Measurements from ENCODE around the gene SMAD5.

The SMAD5 gene

DNA sequence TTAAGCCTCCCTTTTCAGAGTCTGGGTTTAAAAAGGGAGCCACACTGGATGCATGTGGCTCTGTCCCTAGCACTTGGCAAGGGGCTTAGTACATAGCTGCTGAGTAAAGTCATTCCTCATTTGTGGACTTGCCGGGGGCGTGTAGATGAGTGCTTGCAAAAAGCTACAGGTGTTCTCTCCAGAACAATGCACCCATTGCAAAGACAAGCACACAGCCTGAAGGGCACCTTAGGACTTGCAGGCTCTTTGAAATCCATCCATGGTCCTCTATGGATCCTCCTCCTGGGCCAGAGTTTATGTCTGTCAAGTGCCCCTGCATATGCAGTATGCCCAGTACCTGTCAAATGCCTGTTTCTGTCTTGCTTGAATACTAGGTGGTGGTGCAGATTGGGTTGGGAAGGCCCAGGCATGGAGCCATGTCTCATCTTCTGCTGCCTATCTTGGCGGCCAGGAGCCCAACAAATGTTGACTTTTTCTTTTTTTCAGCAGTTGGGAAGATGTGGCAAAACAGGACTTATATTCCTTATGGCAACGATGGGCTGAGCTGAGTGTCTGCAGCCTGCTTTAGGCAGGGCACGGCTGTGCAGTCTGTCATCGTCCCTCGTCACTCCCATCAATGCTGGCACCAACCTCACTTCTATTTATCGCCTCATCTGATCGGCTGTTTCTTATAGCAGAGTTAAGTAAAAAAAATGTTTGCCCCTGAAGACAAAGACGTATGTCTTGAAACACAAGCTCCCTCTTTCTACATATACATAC is 78.8 kb downstream of the SMAD5 start:
- no peak overlapping the region for H3K27ac ChIP-seq (ENCODE audit: low read length)
- no peaks in the 10 kb centered on the region for H3K9me3 ChIP-seq (replicated peaks; ENCODE audit: insufficient read depth, low read length)
- no peaks in the 10 kb centered on the region for H4K20me1 ChIP-seq (ENCODE audit: insufficient read depth, low read length)
- H3K4me2 ChIP-seq (ENCODE audit: low read depth, low read length), result no peak overlapping the region
- no peak overlapping the region for H3K9ac ChIP-seq (ENCODE audit: low read length)
- H2AFZ ChIP-seq (ENCODE audit: low read length), result no peak overlapping the region
- no peaks in the 10 kb centered on the region for H3F3A ChIP-seq (ENCODE audit: insufficient read depth, low read length)
- H3K9me2 ChIP-seq (replicated peaks; ENCODE audit: insufficient read depth, low read length), result no peaks in the 10 kb centered on the region
- no peaks in the 10 kb centered on the region for H3K4me1 ChIP-seq (ENCODE audit: low read length)
- H3K27me3 ChIP-seq (replicated peaks; ENCODE audit: insufficient read depth, low read length), result no peaks in the 10 kb centered on the region
- no peak for DNase-seq
- no peak overlapping the region for H3K4me3 ChIP-seq (ENCODE audit: low read length)
- TF ChIP-seq EZH2 (optimal IDR thresholded peaks at IDR 0.05; ENCODE audit: low read depth, low read length), result no peak
- no peak for TF ChIP-seq EZH2phosphoT487 (IDR thresholded peaks at IDR 0.05; ENCODE audit: low read length)
- H3K79me2 ChIP-seq (ENCODE audit: low read length), result no peaks in the 10 kb centered on the region
- no peaks in the 10 kb centered on the region for H3K36me3 ChIP-seq (replicated peaks; ENCODE audit: insufficient read depth, low read length)

DNA sequence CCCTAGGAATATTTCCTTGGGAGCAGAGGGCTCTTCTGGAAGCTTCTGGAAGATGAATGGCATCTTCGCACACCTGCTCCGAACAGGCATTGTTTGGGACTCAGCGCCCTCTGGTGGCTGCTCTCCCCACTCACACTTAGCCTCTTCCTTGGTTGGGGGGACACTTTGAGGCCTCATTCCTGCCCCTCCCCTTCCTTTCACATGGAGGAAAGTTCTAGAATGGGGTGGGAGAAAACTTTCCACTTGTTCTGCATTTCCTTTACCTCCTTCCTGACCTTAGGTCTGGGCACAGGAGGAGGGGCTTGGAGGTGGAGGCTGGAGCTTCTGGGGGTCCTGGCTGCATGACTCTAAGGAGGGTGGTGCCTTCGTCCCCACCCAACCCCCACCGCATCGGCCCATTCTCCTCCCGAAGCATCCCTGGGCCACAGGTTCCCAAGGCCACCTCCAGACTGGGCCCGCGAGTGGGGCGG is 79.6 kb downstream of the SMAD5 start:
- Histone ChIP-seq H3K79me2 (ENCODE audit: low read length) (no peaks in the 10 kb centered on the region), H3K4me3 (ENCODE audit: low read length) (no peak overlapping the region), H3K4me2 (ENCODE audit: low read depth, low read length) (no peak overlapping the region), H4K20me1 (ENCODE audit: insufficient read depth, low read length) (no peaks in the 10 kb centered on the region), H3K27me3 (replicated peaks; ENCODE audit: insufficient read depth, low read length) (no peaks in the 10 kb centered on the region), H2AFZ (ENCODE audit: low read length) (0 out of 2 replicates have a peak overlapping the region, but pooled peaks have one; percentile 12), H3K27ac (ENCODE audit: low read length) (no peak overlapping the region), H3K9me2 (replicated peaks; ENCODE audit: insufficient read depth, low read length) (no peaks in the 10 kb centered on the region), H3K4me1 (ENCODE audit: low read length) (no peaks in the 10 kb centered on the region), H3F3A (ENCODE audit: insufficient read depth, low read length) (no peaks in the 10 kb centered on the region), H3K36me3 (replicated peaks; ENCODE audit: insufficient read depth, low read length) (no peaks in the 10 kb centered on the region), H3K9me3 (replicated peaks; ENCODE audit: insufficient read depth, low read length) (no peaks in the 10 kb centered on the region), H3K9ac (ENCODE audit: low read length) (no peak overlapping the region)
- peak; percentile 48 for DNase-seq
- TF ChIP-seq EZH2phosphoT487 (IDR thresholded peaks at IDR 0.05; ENCODE audit: low read length) (no peak), EZH2 (optimal IDR thresholded peaks at IDR 0.05; ENCODE audit: low read depth, low read length) (no peak)
- TF ChIP-seq, protein P1, sequence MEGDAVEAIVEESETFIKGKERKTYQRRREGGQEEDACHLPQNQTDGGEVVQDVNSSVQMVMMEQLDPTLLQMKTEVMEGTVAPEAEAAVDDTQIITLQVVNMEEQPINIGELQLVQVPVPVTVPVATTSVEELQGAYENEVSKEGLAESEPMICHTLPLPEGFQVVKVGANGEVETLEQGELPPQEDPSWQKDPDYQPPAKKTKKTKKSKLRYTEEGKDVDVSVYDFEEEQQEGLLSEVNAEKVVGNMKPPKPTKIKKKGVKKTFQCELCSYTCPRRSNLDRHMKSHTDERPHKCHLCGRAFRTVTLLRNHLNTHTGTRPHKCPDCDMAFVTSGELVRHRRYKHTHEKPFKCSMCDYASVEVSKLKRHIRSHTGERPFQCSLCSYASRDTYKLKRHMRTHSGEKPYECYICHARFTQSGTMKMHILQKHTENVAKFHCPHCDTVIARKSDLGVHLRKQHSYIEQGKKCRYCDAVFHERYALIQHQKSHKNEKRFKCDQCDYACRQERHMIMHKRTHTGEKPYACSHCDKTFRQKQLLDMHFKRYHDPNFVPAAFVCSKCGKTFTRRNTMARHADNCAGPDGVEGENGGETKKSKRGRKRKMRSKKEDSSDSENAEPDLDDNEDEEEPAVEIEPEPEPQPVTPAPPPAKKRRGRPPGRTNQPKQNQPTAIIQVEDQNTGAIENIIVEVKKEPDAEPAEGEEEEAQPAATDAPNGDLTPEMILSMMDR (IDR thresholded peaks at IDR 0.05; ENCODE audit: low read length), result peak; percentile 88

DNA sequence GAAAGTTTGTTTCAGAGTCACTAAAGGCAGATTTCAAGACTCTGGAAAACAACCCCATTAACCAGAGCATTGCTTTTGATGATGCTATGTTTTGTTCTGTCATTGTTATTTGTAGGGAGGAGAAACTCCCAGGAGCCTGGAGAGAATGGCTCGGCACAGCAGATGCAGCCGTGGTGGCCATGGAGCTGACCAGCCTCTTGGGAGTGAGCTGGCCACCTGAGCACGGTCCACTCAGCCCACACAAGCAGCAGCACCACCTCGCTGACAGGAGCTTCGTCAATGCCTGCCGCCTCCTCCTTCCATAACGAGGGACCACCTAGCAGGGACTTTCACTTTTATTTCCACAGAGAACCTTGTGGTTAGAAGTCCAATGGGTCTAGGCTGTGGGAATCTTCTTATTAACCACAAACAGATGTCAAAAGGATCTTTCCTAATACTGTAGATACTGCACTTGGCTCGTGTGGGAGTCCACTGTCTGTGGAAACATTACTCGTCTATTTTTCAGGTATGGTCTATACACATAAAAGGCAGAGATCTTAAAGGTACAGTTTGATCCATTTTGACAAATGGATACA is 81.4 kb downstream of the SMAD5 start:
- Histone ChIP-seq H2AFZ (ENCODE audit: low read length) (no peak overlapping the region), H3K36me3 (replicated peaks; ENCODE audit: insufficient read depth, low read length) (no peaks in the 10 kb centered on the region), H3K4me3 (ENCODE audit: low read length) (no peak overlapping the region)

More for the DNA sequence above, 81.4 kb downstream of the SMAD5 start:
- no peaks in the 10 kb centered on the region for H4K20me1 ChIP-seq (ENCODE audit: insufficient read depth, low read length)
- H3K9me3 ChIP-seq (replicated peaks; ENCODE audit: insufficient read depth, low read length), result no peaks in the 10 kb centered on the region
- no peaks in the 10 kb centered on the region for H3K27me3 ChIP-seq (replicated peaks; ENCODE audit: insufficient read depth, low read length)
- H3K9ac ChIP-seq (ENCODE audit: low read length), result no peak overlapping the region
- H3K4me1 ChIP-seq (ENCODE audit: low read length), result no peaks in the 10 kb centered on the region
- DNase-seq, result no peak
- H3K4me2 ChIP-seq (ENCODE audit: low read depth, low read length), result no peak overlapping the region
- H3F3A ChIP-seq (ENCODE audit: insufficient read depth, low read length), result no peaks in the 10 kb centered on the region
- TF ChIP-seq, protein P1 (IDR thresholded peaks at IDR 0.05; ENCODE audit: low read length), result no peak
- TF ChIP-seq EZH2 (optimal IDR thresholded peaks at IDR 0.05; ENCODE audit: low read depth, low read length) (no peak), EZH2phosphoT487 (IDR thresholded peaks at IDR 0.05; ENCODE audit: low read length) (no peak)
- no peak overlapping the region for H3K27ac ChIP-seq (ENCODE audit: low read length)
- no peaks in the 10 kb centered on the region for H3K79me2 ChIP-seq (ENCODE audit: low read length)
- no peaks in the 10 kb centered on the region for H3K9me2 ChIP-seq (replicated peaks; ENCODE audit: insufficient read depth, low read length)
